A549 (cell line): ENCODE data around the gene TAF11L13. TPM values are rescaled to one million over a fixed set of nuclear protein-coding genes. Genes with fewer than 3 reads are reported as not detected.

Experiments used
- ATAC-seq, 2 experiments: fragments of 200-7000 bp in 1 of 2; fragments of >200 bp in 1 of 2; cut with Nextera tagmentation in 1 of 2; cut with Tn5 transposase in 1 of 2; 3 replicates each; pipeline versions ENCODE4 v1.8.0 to v1.9.1; 2018 to 2020; ENCODE audit warnings: mild to moderate bottlenecking in 1 of 2, moderate library complexity in 1 of 2
- CTCF ChIA-PET: fragments of 300-600 bp; sonication (Branson Sonifier 250); formaldehyde crosslinking; extraction: SDS; loops from one replicate; lab custom pipeline; 2021; ENCODE audit warnings: antibody characterized with exemption, inconsistent platforms; lab: Yijun Ruan, JAX
- POLR2A ChIA-PET: fragments of 350-600 bp; formaldehyde crosslinking; extraction: SDS; loops from one replicate; lab custom pipeline; 2021; ENCODE audit warnings: antibody characterized with exemption, inconsistent platforms; lab: Yijun Ruan, JAX
- DNase-seq, 2 experiments: peaks; one replicate each; pipeline versions ENCODE4 v3.0.0 to v3.0.0-alpha.2; 2011 to 2016; ENCODE audit warnings: low read depth in 1 of 2, low spot score in 1 of 2
- FAIRE-seq: peaks from 2 replicates; lab custom pipeline; 2011; peaks lifted over from hg19 to GRCh38; lab: Jason Lieb, UNC
- H3K27ac ChIP-seq, 2 experiments: fragments of >200 bp; sonication (Bioruptor Twin); formaldehyde crosslinking; 3 replicates each; pipeline ENCODE4 v1.5.1; 2016 to 2017
- H3K4me1 ChIP-seq: fragments of >200 bp; sonication (Bioruptor Twin); formaldehyde crosslinking; 3 replicates; pipeline ENCODE4 v1.6.1; 2016
- H3K4me2 ChIP-seq: fragments of >200 bp; sonication (Bioruptor Twin); formaldehyde crosslinking; 3 replicates; pipeline ENCODE4 v1.6.1; 2016
- H3K4me3 ChIP-seq: fragments of >200 bp; sonication (Bioruptor Twin); formaldehyde crosslinking; 3 replicates; pipeline ENCODE4 v1.5.1; 2016
- H3K9me3 ChIP-seq: fragments of >200 bp; sonication (Bioruptor Twin); formaldehyde crosslinking; 3 replicates; pipeline ENCODE4 v1.6.1; 2016
- CHD4 ChIP-seq: fragments of 200-600 bp; sonication (generic); IDR thresholded peaks from 2 replicates; pipeline ENCODE4 v1.6.1; 2016; ENCODE audit warnings: antibody characterized with exemption, mild to moderate bottlenecking, borderline replicate concordance
- ESRRA ChIP-seq: fragments of 150-350 bp; IDR thresholded peaks from 2 replicates; pipeline ENCODE4 v1.6.1; 2014; ENCODE audit warnings: mild to moderate bottlenecking, low read length, borderline replicate concordance
- FOXS1 ChIP-seq: fragments of 250-450 bp; sonication (Bioruptor Pico); IDR thresholded peaks from 2 replicates; pipeline ENCODE4 v1.5.0; 2020; ENCODE audit warnings: mild to moderate bottlenecking, moderate library complexity
- HEYL ChIP-seq: fragments of 250-450 bp; sonication (Bioruptor Pico); IDR thresholded peaks from 2 replicates; pipeline ENCODE4 v1.8.0; 2021; ENCODE audit warnings: mild to moderate bottlenecking, moderate library complexity
- HOXB5 ChIP-seq: fragments of 250-450 bp; sonication (Bioruptor Pico); IDR thresholded peaks from 2 replicates; pipeline ENCODE4 v1.5.0; 2020; ENCODE audit warnings: mild to moderate bottlenecking, moderate library complexity
- JUN ChIP-seq, 2 experiments: fragments of >200 bp; sonication (Bioruptor Twin); formaldehyde crosslinking; IDR thresholded peaks; 2 replicates in 1 of 2; 3 replicates in 1 of 2; pipeline ENCODE4 v1.6.1; 2016 to 2017
- MAFK ChIP-seq: fragments of 450-650 bp; IDR thresholded peaks from 2 replicates; pipeline ENCODE4 v1.6.1; 2014; ENCODE audit not compliant: partially characterized antibody
- NPAS2 ChIP-seq: fragments of 250-450 bp; sonication (Bioruptor Pico); IDR thresholded peaks from 2 replicates; pipeline ENCODE4 v1.8.0; 2022; ENCODE audit warnings: mild to moderate bottlenecking, moderate library complexity, borderline replicate concordance
- POLR2A ChIP-seq: IDR thresholded peaks from 2 replicates; pipeline ENCODE4 v1.6.1; 2012; ENCODE audit warnings: mild to moderate bottlenecking, low read length
- RAD21 ChIP-seq, 2 experiments: fragments of >200 bp in 1 of 2; sonication (Bioruptor Twin) in 1 of 2; formaldehyde crosslinking in 1 of 2; IDR thresholded peaks in 1 of 2; conservative IDR thresholded peaks in 1 of 2; 2 replicates in 1 of 2; 3 replicates in 1 of 2; pipeline ENCODE4 v1.6.1; 2012 to 2018; ENCODE audit warnings: inconsistent platforms in 1 of 2
- RFX5 ChIP-seq: fragments of 450-650 bp; IDR thresholded peaks from 2 replicates; pipeline ENCODE4 v1.7.1; 2014; ENCODE audit warnings: antibody characterized with exemption, mild to moderate bottlenecking, moderate library complexity
- TP53 ChIP-seq: fragments of 250-450 bp; sonication (Bioruptor Pico); IDR thresholded peaks from 2 replicates; pipeline ENCODE4 v1.5.0; 2021; ENCODE audit warnings: mild to moderate bottlenecking, moderate library complexity
- ZNF302 ChIP-seq: fragments of 250-450 bp; sonication (Bioruptor Pico); IDR thresholded peaks from 2 replicates; pipeline ENCODE4 v1.9.0; 2021; ENCODE audit warnings: inconsistent platforms, mild to moderate bottlenecking, moderate library complexity
- WGBS: methylation state at CpG from one replicate; pipeline ENCODE4 v1.1.6; 2017; ENCODE audit errors: missing lambda C conversion rate; 5-methylcytosine and 5-hydroxymethylcytosine counted together
- polyA plus RNA-seq, 4 experiments: library from polyadenylated mRNA; depleted of rRNA in 3 of 4; stranded (reverse); fragments of >200 nt; fragmentation: RNase III in 1 of 4; extraction: RNeasy Plus Mini Kit Qiagen cat#74134 plus additional on column Dnase treatment in 1 of 4; gene quantifications; 2 replicates in 3 of 4; 3 replicates in 1 of 4; pipeline ENCODE4 v1.2.3, GENCODE V29; 2011 to 2017
- small RNA-seq, 6 experiments: library from RNA; depleted of rRNA; stranded (forward); fragments of <200 nt; gene quantifications; one replicate each; pipeline ENCODE3, GENCODE V24; 2012
- TF ChIP-seq, protein P1 (sequence below): IDR thresholded peaks from 2 replicates; pipeline ENCODE4 v1.6.1; 2012; ENCODE audit warnings: low read depth, borderline replicate concordance

Gene TAF11L13
- polyA plus RNA-seq, 2 of the 4 experiments (the other 2 are of a cell fraction): not detected

DNA sequence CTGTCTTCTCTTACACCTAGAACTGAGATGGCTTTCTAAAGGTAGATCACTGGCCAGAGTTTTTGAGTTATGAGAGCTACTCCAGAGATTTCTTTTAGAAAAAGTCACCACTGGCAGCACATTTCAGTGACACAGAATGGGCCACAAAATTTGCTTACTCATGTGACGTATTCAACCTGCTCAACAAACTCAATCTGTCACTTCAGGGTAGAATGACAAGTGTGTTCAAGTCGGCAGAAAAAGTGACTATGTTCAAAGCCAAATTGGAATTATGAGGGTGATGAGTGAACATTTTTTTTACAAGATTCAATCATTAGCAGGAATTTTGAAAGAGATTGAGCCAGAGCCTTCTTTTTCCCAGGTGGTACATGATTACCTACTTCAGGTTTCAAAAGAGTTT, 48.8 kb downstream of the TAF11L13 start:
- TF ChIP-seq HOXB5 (CRISPR knock-in tag): no peak
- TF ChIP-seq RFX5: no peak
- TF ChIP-seq JUN (IDR thresholded peaks at IDR 0.05): no peak
- TF ChIP-seq MAFK: no peak
- no peak for TF ChIP-seq POLR2A
- TF ChIP-seq, protein P1, sequence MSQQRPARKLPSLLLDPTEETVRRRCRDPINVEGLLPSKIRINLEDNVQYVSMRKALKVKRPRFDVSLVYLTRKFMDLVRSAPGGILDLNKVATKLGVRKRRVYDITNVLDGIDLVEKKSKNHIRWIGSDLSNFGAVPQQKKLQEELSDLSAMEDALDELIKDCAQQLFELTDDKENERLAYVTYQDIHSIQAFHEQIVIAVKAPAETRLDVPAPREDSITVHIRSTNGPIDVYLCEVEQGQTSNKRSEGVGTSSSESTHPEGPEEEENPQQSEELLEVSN: no peak
- TF ChIP-seq ESRRA: no peak
- no peak for TF ChIP-seq CHD4
- no peak for TF ChIP-seq ZNF302 (CRISPR knock-in tag)
- TF ChIP-seq NPAS2 (CRISPR knock-in tag): no peak
- no peak for TF ChIP-seq FOXS1
- no peak for TF ChIP-seq HEYL
- no peak for TF ChIP-seq RAD21 (conservative IDR thresholded peaks at IDR 0.05 in 1 of 2, IDR thresholded peaks at IDR 0.05 in 1 of 2)
- no peak for TF ChIP-seq TP53 (CRISPR knock-in tag)
- H3K4me1 ChIP-seq: peaks cover 17% of the 10 kb centered on the region; the same call in 2 of the 3 replicates
- ATAC-seq (no peak), FAIRE-seq (no peak), DNase-seq (no peak)
- H3K4me2 ChIP-seq: no peak overlapping the region
- POLR2A ChIA-PET: no interaction called here
- no peaks in the 10 kb centered on the region for H3K9me3 ChIP-seq
- no peak overlapping the region for H3K27ac ChIP-seq
- CTCF ChIA-PET: no interaction called here
- 73% methylated on average over 2 of the region's 2 CpGs for WGBS
- H3K4me3 ChIP-seq: no peak overlapping the region

Small RNA genes lying within 50 kb of the gene (small RNA-seq; reads per million reads assigned to genes)
- gene AC233724.1 (0 reads per million in 6 experiments), gene AC233724.12 (0 reads per million in 6 experiments), gene AC233724.2 (0 reads per million in 6 experiments), gene AC233724.3 (0 reads per million in 6 experiments), gene AC233724.4 (0 reads per million in 6 experiments), gene AC233724.6 (0 reads per million in 6 experiments), gene AC233724.7 (0 reads per million in 6 experiments)

Other genes starting within 250 kb of the TAF11L13 start
- gene TAF11L2, start 133.9 kb upstream of the TAF11L13 start, polyA plus RNA-seq (2011; rRNA removed): not detected in 2 replicates
- gene TAF11L2, start 133.9 kb upstream of the TAF11L13 start, polyA plus RNA-seq (2017; fragmentation: RNase III; extraction: RNeasy Plus Mini Kit Qiagen cat#74134 plus additional on column Dnase treatment): not detected in 3 replicates
- not detected in 2 replicates for gene TAF11L3, start 113.7 kb upstream of the TAF11L13 start, polyA plus RNA-seq (2011; rRNA removed)
- not detected in 3 replicates for gene TAF11L3, start 113.7 kb upstream of the TAF11L13 start, polyA plus RNA-seq (2017; fragmentation: RNase III; extraction: RNeasy Plus Mini Kit Qiagen cat#74134 plus additional on column Dnase treatment)
- not detected in 2 replicates for gene TAF11L4, start 110.3 kb upstream of the TAF11L13 start, polyA plus RNA-seq (2011; rRNA removed)
- gene TAF11L4, start 110.3 kb upstream of the TAF11L13 start, polyA plus RNA-seq (2017; fragmentation: RNase III; extraction: RNeasy Plus Mini Kit Qiagen cat#74134 plus additional on column Dnase treatment): not detected in 3 replicates
- not detected in 2 replicates for gene TAF11L5, start 106.9 kb upstream of the TAF11L13 start, polyA plus RNA-seq (2011; rRNA removed)
- not detected in 3 replicates for gene TAF11L5, start 106.9 kb upstream of the TAF11L13 start, polyA plus RNA-seq (2017; fragmentation: RNase III; extraction: RNeasy Plus Mini Kit Qiagen cat#74134 plus additional on column Dnase treatment)
- gene TAF11L6, start 103.4 kb upstream of the TAF11L13 start, polyA plus RNA-seq (2011; rRNA removed): not detected in 2 replicates
- gene TAF11L6, start 103.4 kb upstream of the TAF11L13 start, polyA plus RNA-seq (2017; fragmentation: RNase III; extraction: RNeasy Plus Mini Kit Qiagen cat#74134 plus additional on column Dnase treatment): not detected in 3 replicates
- not detected in 2 replicates for gene TAF11L7, start 46.3 kb upstream of the TAF11L13 start, polyA plus RNA-seq (2011; rRNA removed)
- not detected in 3 replicates for gene TAF11L7, start 46.3 kb upstream of the TAF11L13 start, polyA plus RNA-seq (2017; fragmentation: RNase III; extraction: RNeasy Plus Mini Kit Qiagen cat#74134 plus additional on column Dnase treatment)
- not detected in 2 replicates for gene TAF11L8, start 41.1 kb upstream of the TAF11L13 start, polyA plus RNA-seq (2011; rRNA removed)
- not detected in 3 replicates for gene TAF11L8, start 41.1 kb upstream of the TAF11L13 start, polyA plus RNA-seq (2017; fragmentation: RNase III; extraction: RNeasy Plus Mini Kit Qiagen cat#74134 plus additional on column Dnase treatment)
- gene TAF11L9, start 37.7 kb upstream of the TAF11L13 start, polyA plus RNA-seq (2011; rRNA removed): not detected in 2 replicates
- gene TAF11L9, start 37.7 kb upstream of the TAF11L13 start, polyA plus RNA-seq (2017; fragmentation: RNase III; extraction: RNeasy Plus Mini Kit Qiagen cat#74134 plus additional on column Dnase treatment): not detected in 3 replicates
- not detected in 2 replicates for gene TAF11L10, start 34.3 kb upstream of the TAF11L13 start, polyA plus RNA-seq (2011; rRNA removed)
- gene TAF11L10, start 34.3 kb upstream of the TAF11L13 start, polyA plus RNA-seq (2017; fragmentation: RNase III; extraction: RNeasy Plus Mini Kit Qiagen cat#74134 plus additional on column Dnase treatment): not detected in 3 replicates
- gene TAF11L11, start 27.9 kb upstream of the TAF11L13 start, polyA plus RNA-seq (2011; rRNA removed): 2.2 and 2.8 TPM in 2 replicates
- gene TAF11L11, start 27.9 kb upstream of the TAF11L13 start, polyA plus RNA-seq (2017; fragmentation: RNase III; extraction: RNeasy Plus Mini Kit Qiagen cat#74134 plus additional on column Dnase treatment): 0.18 to 0.79 TPM (median 0.39 TPM) in 3 replicates
- gene TAF11L12, start 21.7 kb upstream of the TAF11L13 start, polyA plus RNA-seq (2011; rRNA removed): 0.25 and 0.37 TPM in 2 replicates
- gene TAF11L12, start 21.7 kb upstream of the TAF11L13 start, polyA plus RNA-seq (2017; fragmentation: RNase III; extraction: RNeasy Plus Mini Kit Qiagen cat#74134 plus additional on column Dnase treatment): 0.15 to 0.21 TPM in 2 of 3 replicates, not detected in the other
- gene TAF11L14, start 2.4 kb downstream of the TAF11L13 start, polyA plus RNA-seq (2011; rRNA removed): 0.14 TPM in 1 of 2 replicates, not detected in the other
- not detected in 3 replicates for gene TAF11L14, start 2.4 kb downstream of the TAF11L13 start, polyA plus RNA-seq (2017; fragmentation: RNase III; extraction: RNeasy Plus Mini Kit Qiagen cat#74134 plus additional on column Dnase treatment)